Measurements from ENCODE around the gene NOL7.

Gene NOL7

DNA sequence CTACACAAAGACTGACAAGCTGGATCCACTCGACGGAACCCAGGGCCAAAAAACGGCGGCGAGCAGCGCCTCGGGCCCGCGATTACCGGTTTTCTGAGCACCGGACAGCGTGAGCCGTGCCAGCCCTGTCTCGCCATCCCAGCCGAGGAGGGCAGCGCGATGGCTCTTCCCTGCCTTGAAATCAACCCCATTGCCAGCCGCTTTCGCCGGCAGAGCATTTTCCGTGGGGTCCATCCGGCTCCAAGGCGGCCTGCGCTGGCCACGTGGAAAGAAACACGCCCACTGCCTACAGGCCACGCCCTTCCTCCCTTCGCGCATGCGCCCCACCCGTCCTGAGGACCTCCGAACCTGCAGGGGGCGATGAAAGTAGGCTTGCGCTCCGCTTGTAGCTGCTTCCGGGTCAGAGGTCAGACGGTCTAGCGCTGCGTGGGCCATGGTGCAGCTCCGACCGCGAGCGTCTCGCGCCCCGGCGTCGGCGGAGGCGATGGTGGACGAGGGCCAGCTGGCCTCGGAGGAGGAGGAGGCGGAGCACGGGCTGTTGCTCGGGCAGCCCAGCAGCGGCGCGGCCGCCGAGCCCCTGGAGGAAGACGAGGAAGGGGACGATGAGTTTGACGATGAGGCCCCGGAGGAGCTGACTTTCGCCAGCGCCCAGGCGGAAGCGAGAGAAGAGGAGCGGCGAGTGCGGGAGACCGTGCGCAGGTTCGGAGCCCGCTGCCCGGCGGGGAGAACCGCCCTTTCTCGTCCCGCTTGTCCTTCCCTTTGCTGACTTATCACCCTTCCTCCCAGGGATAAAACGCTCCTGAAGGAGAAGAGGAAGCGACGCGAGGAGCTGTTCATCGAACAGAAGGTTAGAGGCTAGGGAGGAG is at the start of gene NOL7:
Gene NOL7 (plus strand): TSS at position 410 of the 866 bp plus-strand sequence. CDS start 24 bp downstream, at position 434.
- peak; percentile 98 for DNase-seq

DNA sequence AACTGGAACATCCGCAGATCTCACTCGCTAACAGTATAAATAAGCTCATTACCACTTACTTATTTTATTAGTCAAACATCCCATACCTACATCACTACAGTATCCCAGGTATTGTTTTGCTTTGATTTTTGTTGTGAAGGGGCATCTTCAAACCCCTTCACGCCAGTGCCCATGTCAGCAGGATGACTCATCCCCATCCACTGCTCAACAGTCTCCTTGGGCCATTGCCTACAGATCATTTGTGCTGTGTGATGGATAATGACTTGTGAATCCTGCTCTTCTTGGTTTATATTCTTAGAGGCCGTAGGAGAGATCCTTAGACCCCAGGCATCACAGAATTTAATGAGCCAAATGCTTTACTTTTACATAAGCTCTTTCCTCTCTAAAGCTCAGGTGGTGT is 49.2 kb upstream of the NOL7 start:
- DNase-seq: no peak

DNA sequence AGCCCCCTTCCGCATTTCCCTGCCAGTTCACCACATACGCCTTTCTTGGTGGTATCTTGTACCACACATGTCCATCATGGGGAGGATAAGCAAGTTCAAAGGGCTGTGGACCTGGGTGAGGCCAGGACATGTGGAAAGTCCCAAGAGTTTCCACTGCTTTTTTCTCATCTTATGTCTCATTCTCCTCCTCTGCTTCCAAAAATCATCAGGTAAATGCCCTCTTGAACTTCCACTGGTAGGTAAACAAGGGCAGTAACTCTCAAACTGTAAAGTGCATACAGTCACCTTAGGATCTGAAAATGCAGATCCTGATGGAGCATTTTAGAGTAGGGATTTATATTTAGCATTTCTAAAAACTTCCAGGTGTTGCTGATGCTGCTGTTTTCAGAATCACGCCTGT is 48.6 kb upstream of the NOL7 start:
- no peak for DNase-seq

DNA sequence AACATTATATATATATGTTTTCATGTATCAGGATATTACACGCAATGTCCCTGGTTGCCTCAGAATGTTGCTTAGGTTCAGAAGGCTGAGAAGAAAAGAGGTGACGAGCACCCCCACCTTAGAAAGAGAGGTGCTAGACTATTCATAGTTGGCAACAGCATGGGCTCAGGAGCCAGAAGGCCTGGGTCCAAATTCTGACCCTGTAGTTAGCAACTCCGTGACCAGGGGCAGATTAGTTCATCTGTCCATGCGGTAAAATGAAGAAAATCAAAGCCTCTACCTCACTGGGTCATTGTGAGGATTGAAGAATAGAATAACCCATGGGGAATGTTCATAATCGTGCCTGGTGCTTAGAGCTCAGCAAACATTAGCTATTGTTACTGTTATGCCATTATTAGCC is 46.2 kb upstream of the NOL7 start:
- DNase-seq: no peak

DNA sequence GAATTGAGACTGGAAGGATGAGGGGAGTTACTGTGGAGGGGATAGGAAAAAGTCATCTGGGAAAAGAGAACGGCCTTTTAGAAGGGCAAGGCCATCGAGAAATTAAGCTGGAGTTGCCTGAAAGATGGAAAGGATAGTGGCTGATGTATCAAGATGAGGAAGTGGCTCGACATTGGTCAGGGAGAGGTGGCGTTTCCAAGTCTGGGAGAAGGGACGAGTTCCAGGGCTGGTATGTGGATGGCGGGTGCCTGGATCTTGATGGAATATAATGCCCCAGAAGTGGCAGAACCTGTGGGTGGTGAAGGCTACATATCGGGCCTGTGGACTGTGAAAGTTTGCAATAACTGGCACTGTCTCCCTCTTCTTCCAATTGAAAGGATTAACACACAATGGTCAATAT is 42.9 kb upstream of the NOL7 start:
- DNase-seq: no peak

DNA sequence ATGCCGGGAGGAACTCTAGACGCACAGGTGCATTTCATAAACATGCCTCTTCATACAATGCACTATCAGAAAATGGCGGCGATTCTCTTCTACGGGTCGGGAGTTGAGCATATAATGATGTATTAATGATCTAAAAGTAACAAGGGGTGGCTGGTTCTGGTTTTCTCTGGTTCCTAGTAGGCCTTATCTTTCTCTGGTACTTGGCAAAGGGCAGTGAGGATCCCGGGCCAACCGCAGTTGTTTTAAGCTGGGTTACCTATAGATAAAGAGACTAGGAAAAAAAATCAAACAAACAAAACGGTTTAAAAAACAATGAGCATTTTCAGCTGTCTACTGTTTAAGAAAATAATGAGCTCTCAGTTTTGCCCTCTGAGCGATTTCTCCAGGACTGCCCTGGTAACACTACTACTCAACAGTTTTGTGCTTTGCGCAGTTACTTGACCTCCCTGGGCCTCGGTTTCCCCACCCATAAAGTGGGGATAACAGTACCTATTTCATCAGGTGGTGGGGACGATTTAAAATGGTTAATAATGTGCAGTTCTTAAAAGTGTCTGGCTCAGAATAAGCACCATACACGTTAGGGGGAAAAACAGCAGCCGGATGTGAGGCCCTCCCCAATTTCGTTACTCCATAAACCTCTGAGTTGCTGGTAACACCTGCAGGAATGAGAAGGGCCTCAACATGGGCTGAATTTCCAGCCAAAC is 42.0 kb upstream of the NOL7 start:
- no peak for DNase-seq

DNA sequence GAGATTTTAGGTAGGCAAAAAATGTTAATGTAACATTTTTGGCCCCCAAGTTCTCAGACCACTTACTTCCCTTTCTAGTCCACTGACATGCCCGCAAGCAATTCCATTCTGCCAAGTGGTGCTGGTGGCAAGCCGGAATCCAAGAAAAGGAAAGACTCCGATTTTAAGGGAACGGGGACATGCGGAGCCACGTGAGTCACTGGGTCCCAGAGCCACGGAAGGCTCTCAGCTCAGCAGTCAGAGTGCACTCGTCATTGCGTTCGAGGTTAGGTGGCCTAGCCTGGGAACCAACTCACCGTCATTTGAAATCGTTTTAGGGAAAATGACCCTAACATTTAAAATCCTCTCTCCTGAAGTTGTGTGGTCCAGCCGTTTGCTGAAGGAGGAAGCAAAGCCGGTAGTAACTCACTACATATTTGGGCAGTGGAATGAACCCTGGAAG is 41.4 kb upstream of the NOL7 start:
- DNase-seq: no peak

DNA sequence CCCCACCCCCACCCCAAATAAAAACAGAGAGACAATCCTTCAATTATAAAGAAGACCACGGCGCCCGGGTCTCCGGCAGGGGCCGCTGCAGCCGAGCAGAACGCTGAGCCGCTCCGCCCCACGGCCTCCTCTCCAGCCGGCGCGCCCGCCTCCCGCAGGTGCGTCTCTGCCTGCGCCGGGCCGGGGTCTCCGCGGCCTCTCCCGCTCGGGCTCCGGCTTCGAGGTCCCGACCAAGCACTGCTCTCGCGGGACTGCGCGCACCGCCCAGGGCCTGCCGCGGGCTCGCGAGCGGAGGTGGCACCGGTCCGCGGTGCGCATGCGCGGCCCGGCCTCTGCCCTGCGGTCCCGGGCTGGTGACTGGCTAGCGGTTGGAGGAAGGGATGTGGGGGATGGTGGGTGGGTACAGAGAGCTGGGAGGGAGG is 41.0 kb upstream of the NOL7 start:
- DNase-seq: peak; percentile 97

DNA sequence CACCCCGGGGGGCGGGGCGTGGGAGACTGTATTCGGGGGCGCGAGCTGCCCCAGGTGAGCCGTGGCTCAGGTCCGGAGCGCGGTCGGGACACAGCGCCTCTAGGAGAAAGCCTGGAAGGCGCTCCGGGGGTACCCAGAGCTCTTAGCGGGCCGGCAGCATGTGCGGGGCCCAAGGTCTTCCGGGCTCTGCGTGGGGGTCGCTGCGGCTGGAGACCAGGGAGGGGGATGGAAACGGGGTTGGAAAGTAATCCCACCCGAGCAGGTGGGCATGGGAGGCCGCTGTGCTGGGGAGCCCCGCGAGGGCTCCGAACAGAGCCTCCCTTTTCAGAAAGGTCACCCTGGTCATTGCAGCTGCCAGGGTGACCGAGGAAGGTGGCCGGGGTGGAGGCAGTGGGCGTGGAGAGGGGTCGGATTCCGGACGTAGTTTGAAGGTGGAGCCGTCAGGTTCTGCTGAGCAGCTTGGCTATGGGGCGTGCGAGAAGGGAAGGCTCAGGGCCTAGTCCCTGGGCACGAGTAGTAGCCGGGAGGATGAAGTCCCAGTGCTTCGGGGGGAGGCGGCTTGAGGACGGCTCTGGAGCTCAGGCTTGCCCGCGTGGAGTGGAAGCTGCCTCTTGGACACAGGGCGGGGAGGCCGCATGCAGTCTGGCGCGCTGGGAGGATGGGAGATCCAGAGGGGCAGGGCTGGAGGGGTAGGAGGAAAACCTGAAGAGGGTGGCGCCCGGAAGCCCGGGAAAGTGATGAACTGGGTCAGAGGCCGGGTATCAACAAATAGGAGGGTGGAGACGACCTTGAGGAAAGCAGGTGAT is 40.4 kb upstream of the NOL7 start, which contains the start of gene SIRT5:
Gene SIRT5 (plus strand): TSS at position 31 of the 806 bp plus-strand sequence. CDS start 9,510 bp downstream, outside the sequence.
- peak; percentile 75 for DNase-seq

DNA sequence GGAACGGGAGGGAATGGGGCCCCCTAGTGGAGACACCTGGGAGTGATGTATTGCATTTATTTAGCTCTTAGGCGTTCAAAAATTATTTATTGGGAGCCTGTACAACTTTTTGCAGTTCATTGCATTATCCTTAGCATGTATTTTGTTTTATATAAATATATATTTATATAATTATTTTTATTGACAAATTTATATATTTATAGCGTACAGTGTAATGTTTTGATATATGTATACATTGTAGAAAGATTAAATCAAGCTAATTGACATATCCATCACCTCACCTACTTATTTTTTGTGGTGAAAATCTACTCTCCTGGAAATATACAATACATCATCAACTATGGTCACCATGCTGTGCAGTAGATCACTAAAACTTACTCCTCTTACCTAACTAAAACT is 39.8 kb upstream of the NOL7 start:
- peak; percentile 78 for DNase-seq

DNA sequence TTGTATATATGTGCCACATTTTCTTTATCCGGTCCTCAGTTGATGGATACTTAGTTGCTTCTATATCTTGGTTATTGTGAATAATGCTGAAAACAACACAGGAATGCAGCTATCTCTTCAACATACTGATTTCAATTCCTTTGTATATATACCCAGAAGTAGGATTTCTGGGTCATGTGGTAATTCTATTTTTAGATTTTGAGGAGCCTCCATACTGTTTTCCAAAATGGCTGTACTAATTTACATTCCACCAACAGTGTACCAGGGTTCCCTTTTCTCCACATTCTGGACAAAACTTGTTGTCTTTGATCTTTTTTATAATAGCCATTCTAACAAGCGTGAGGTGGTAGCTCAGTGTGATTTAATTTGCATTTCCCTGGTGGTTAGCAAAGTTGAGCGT is 39.1 kb upstream of the NOL7 start:
- no peak for DNase-seq

DNA sequence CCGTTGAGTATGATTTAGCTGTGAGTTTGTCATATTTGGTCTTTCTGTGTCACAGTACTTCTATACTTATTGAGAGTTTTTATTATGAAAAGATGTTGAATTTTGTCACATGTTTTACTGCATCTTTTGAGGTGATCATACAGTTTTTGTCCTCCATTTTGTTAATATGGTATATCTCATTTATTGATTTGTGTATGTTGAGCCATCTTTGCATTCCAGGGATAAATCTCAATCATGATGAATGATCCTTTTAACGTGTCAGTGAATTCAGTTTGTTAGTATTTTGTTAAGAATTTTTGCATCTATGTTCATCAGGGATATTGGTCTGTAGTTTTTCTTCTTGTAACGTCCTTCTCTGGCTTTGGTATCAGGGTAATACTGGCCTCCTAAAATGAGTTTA is 37.2 kb upstream of the NOL7 start:
- DNase-seq: no peak

DNA sequence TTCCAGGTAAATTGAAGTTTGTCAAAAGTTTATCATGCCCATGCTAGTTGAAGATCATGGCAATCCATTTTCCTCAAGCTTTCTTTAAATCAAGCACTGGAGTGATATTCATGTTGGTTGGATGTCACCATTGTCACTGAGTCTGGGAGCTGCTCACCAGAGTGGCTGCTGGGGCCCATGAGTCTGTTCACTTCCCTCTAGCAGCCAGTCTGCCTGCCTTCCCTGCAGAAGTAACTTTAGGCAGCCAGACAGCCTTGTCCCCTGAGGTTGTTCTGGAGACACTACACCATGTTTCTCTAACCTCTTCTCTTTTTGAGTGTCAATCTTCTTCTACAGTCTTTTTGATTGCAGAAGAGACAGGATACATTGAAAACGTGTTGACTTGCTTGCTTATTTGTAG is 35.2 kb upstream of the NOL7 start:
- no peak for DNase-seq

DNA sequence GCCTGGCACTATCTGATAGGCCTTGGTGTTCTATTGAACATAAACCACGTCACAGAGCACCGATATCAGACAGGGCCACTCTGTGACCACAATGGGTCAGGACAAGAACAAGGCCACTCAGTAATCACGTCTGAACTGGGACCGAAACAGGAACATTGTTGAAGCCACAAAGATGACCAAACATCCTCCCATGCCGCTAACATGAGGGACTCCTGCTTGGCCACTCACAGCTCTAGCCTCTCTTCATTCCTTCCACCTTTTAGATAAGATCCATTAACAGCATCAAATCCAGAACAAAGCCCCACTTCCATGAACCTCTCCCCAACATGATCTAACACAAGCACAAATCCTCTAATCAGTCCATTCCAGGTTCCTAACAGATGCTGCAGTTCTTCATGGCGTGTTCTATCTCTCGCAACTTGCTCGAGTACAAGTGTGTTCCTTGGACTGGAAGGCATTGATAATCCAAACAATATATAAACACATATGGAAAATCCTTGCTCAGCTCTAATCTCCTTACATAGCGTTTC is 33.4 kb upstream of the NOL7 start:
- DNase-seq: no peak

DNA sequence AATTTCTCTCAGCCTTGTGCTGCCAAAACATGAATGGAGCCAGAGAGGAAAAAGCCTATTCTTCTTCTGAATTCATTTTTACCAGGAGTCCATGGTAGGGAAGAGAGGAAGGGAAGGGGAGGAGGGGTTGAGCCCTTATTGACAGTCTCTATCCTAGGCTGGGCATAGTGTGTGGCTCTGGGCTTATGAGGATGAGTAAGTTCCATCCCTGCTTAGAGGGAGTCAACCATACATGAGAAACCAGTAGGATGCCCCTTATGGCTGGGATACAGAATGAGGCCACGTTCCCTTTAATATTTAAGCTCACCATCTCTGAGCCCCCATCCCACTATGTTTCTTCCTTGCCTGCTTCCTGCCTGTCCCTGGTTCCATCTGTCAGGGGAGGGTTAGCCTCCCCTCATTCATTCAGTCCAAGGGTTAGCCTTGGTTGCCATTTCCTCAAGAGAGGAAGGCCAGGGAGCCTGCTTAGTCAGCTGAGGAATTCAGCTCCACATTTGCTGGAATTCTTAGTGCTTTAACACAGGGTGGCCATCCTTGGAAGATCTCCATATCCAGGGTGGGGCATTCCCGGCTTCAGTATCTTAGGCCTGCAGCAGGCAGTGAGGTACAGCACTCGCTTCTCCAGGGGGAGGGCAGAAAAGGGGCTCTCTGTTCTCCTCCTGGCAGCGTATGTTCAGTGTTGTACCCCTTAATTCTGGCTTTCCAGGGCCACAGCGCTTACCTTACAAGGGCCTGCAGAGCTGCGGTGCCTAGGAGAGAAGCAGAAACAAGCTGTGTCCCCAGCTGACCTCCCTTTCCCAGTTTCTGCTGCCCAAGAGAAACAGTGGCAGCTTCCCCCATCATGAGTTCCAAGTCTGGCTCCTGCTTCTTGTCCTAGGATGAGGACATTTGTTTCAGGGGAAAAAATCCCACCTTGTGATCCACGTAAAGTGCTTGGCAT is 28.3 kb upstream of the NOL7 start:
- DNase-seq: no peak

DNA sequence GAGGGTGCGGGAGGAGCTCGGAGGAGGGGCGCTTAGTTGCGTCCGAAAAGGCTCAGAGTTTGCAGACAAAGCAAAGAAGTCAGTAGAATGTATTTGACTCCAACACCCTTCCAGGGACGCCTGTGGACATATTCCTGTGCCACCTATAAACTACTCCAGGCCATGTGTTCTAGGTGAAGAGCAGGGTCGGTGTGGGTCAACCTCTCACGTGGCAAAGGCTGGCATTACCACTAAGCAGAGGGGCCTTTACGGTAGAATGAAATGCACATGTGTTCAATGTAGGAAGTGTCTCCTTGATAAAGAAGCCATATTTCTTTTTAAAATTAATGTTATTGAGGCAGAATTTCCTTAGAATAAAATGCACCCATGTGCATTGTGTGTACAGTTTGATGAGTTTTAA is 25.3 kb upstream of the NOL7 start:
- DNase-seq: no peak

DNA sequence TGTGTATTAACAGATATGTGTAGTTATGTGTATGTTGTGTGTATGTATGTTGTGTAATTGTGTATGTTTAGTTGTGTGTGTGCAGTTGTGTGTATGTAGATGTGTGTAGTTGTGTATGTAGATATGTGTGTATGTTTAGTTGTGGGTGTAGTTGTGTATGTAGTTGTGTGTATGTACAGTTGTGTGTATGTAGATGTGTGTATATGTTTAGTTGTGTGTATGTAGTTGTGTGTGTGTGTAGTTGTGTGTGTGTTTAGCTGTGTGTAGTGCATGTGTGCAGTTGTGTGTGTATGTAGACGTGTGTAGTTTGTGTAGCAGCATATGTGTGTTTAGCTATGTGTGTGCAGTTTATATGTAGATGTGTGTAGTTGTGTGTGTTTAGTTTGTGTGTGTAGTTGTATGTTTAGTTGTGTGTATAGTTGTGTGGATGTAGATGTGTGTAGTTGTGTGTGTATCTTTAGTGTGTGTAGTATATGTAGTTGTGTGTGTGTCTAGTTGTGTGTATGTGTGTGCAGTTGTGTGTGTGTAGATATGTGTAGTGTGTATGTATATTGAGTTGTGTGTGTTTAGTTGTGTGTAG is 24.5 kb upstream of the NOL7 start:
- DNase-seq: no peak

DNA sequence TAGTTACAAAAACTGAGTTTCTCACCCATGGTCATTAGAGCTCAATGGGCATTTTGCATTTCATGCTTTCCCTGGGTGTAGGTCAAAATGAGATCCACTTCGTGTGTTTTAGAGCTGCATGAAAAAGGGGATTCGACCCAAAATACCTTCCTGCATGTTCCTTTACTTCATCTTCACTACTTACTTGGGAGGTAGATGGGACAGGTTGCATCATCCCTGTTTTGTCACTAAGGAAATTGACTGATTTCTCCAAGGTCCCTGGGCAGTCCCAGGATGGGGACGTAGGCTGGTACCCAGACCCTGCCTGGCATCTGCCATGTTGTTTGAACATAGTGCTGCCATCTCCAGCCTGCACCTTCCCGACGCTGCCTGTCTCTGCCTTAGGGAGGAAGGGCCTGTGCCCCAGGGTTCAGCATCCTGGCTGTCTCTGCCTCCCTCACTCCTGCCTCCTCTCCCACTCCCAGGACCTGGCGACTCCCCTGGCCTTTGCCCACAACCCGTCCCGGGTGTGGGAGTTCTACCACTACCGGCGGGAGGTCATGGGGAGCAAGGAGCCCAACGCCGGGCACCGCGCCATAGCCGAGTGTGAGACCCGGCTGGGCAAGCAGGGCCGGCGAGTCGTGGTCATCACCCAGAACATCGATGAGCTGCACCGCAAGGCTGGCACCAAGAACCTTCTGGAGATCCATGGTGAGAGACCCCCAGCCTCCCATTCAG is 23.8 kb upstream of the NOL7 start:
- no peak for DNase-seq

DNA sequence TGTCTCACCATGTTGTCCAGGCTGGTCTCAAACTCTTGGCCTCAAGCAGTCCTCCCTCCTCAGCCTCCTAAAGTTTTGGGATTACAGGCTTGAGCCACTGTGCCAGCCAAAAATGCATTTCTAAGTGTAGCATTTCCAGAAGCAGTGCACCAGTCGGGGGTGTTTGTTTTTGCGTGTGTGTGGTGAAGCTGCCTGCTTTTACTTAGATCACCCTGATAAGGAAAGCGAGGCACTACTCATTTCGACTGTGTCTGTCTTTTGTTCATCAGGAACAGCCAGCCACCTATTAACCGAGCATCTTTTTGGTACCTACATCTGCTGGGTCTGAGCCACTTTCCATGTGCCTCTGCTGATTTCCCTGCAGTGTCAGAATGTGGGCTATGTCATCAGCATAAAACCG is 22.0 kb upstream of the NOL7 start:
- DNase-seq: no peak

DNA sequence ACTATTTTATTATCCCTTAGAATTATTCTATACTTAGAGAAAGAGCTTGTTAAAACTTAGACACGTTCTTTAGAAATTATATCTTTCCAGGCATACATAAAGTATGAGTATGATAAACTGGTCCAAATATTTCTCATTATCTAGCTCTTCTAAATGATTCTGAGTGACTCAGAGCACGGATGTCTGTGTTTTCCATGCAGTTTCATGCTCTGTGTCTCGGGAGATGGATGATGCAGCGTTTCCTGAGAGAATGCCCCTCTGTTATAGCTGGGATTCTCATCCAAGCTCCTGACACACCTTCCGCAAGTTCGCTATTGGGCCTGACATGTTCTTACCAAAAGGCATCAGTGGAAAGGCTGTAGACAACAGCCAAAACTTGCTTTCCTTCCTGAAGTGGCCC is 21.4 kb upstream of the NOL7 start:
- DNase-seq: no peak

DNA sequence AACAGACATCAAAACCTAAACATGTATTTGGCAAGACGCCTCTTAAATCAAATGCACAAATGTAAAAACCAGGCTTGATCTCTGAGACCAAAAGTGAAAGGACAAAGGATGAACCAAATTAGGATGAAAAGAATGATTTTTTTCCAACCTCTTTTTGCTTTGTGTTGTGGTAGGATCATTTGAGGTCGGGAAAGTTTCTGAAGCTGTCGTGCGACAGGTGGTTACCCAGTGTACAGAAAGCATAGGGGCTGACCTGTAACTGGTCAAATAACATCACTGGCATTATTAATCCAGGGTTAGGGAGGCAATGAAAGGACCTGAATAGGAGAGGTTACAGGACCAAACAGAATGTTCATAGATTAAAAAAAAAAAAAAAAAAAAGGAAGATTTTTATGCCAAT is 18.1 kb upstream of the NOL7 start:
- no peak for DNase-seq
